Panc1 (cell line): ENCODE results near the gene OOSP3. TPM values are rescaled to one million over a fixed set of nuclear protein-coding genes. Genes with fewer than 3 reads are reported as not detected.

Experiments
- ATAC-seq: fragments of 200-7000 bp; cut with Tn5 transposase; 2 replicates; pipeline ENCODE4 v1.9.1; 2020; ENCODE audit warnings: mild to moderate bottlenecking, moderate library complexity
- BruUV-seq: library from RNA; stranded (reverse); fragments of 400-500 nt; replicated peaks from 2 replicates; lab custom pipeline; 2021; lab: Mats Ljungman, UMichigan
- CTCF ChIA-PET: fragments of 300-600 bp; sonication (Branson Sonifier 250); formaldehyde crosslinking; loops from one replicate; lab custom pipeline; 2022; ENCODE audit warnings: antibody characterized with exemption; lab: Charles Lee
- POLR2A ChIA-PET: fragments of 300-600 bp; sonication (Branson Sonifier 250); formaldehyde crosslinking; loops from one replicate; lab custom pipeline; 2022; ENCODE audit warnings: antibody characterized with exemption; lab: Charles Lee
- DNase-seq: peaks from one replicate; pipeline ENCODE4 v3.0.0-alpha.2; 2010; ENCODE audit warnings: low read depth, low spot score
- H3K27ac ChIP-seq: 2 replicates; pipeline ENCODE4 v1.5.1; 2011; ENCODE audit warnings: mild to moderate bottlenecking, low read length, inconsistent platforms
- H3K27me3 ChIP-seq: fragments of 200-500 bp; sonication (Bioruptor generic); 2 replicates; pipeline ENCODE4 v1.6.0; 2014; ENCODE audit warnings: low read length, inconsistent platforms; ENCODE audit not compliant: control insufficient read depth, insufficient read depth
- H3K36me3 ChIP-seq: fragments of 200-500 bp; sonication (Bioruptor generic); 2 replicates; pipeline ENCODE4 v1.5.1; 2014; ENCODE audit warnings: inconsistent platforms, mild to moderate bottlenecking, low read length, moderate library complexity; ENCODE audit not compliant: control insufficient read depth, insufficient read depth
- H3K4me1 ChIP-seq: 2 replicates; pipeline ENCODE4 v1.5.1; 2011; ENCODE audit warnings: inconsistent platforms, mild to moderate bottlenecking, low read length, moderate library complexity; ENCODE audit not compliant: control insufficient read depth, insufficient read depth
- H3K4me3 ChIP-seq, 2 experiments: 2 replicates each; pipeline ENCODE4 v1.5.1; 2011 to 2012; ENCODE audit warnings: low read depth in 2 of 2, low read length in 2 of 2, mild to moderate bottlenecking in 2 of 2, inconsistent platforms in 1 of 2, moderate library complexity in 1 of 2
- H3K9me3 ChIP-seq: fragments of 200-500 bp; sonication (Bioruptor generic); 2 replicates; pipeline ENCODE4 v1.5.1; 2014; ENCODE audit warnings: low read depth, mild to moderate bottlenecking, inconsistent platforms, low read length, moderate library complexity; ENCODE audit not compliant: control insufficient read depth, insufficient read depth
- CTCF ChIP-seq: fragments of 450-650 bp; IDR thresholded peaks from 2 replicates; pipeline ENCODE4 v1.5.1; 2017; ENCODE audit warnings: mild to moderate bottlenecking
- POLR2AphosphoS5 ChIP-seq: IDR thresholded peaks from 2 replicates; pipeline ENCODE4 v1.6.1; 2012; ENCODE audit warnings: mild to moderate bottlenecking, low read depth, low read length, moderate library complexity
- REST ChIP-seq, 2 experiments: IDR thresholded peaks; 2 replicates each; pipeline ENCODE4 v1.6.1; 2011 to 2012; ENCODE audit warnings: low read depth in 2 of 2, control low read depth in 1 of 2, low read length in 1 of 2, mild to moderate bottlenecking in 1 of 2, moderate library complexity in 1 of 2; ENCODE audit not compliant: insufficient read depth in 1 of 2
- SIN3A ChIP-seq: IDR thresholded peaks from 2 replicates; pipeline ENCODE4 v1.6.1; 2012; ENCODE audit warnings: low read depth, mild to moderate bottlenecking, low read length, moderate library complexity, borderline replicate concordance; ENCODE audit not compliant: insufficient read depth
- TCF7L2 ChIP-seq: IDR thresholded peaks from 2 replicates; pipeline ENCODE4 v1.6.1; 2011; ENCODE audit warnings: mild to moderate bottlenecking, low read depth, low read length, inconsistent platforms
- in situ Hi-C: cut with HindIII; loops from 2 replicates; pipeline ENCODE4 v1.10.0; 2016; ENCODE audit warnings: low sequenced_read_pairs, low pct_unique_long_range_greater_than_20kb
- intact Hi-C: fragments of 100-400 bp; cut with micrococcal nuclease; formaldehyde crosslinking; loops from one replicate; pipeline ENCODE4 v1.10.0; 2022; ENCODE audit not compliant: unreplicated experiment
- total RNA-seq: library from RNA; stranded (reverse); gene quantifications from one replicate; pipeline ENCODE4 v1.2.1, GENCODE V29; 2021; ENCODE audit not compliant: unreplicated experiment

OOSP3 gene
- total RNA-seq, 1 experiment from 2014 or later: not detected

- intact Hi-C loops: no loop called here
- CTCF ChIA-PET: interaction anchor here (0.7 kb wide), 1 partner anchor 22 kb away, joined by 4 read pairs; no protein-coding TSS in a partner anchor
- no TSS peak for BruUV-seq
These were observed 62.5 kb downstream of the OOSP3 start for GRCh38 chr11:59941091-59941490.

GRCh38 chr11:59943997-59944714 is 65.6 kb downstream of the OOSP3 start:
- intact Hi-C loops: no loop called here
- ChIA-PET CTCF (no interaction called here), POLR2A (no interaction called here)
- no peak overlapping the region for H3K27ac ChIP-seq
- H3K9me3 ChIP-seq: no peaks in the 10 kb centered on the region
- no peak for TF ChIP-seq SIN3A
- no peak for TF ChIP-seq POLR2AphosphoS5
- TF ChIP-seq CTCF: no peak
- no peak for TF ChIP-seq REST (IDR thresholded peaks at IDR 0.05; ENCODE audit: insufficient read depth in 1 of 2, low read depth in 2 of 2, low read length in 1 of 2)
- no peak for TF ChIP-seq TCF7L2
- in situ Hi-C loops: no loop called here
- no peaks in the 10 kb centered on the region for H3K36me3 ChIP-seq
- no peak overlapping the region for H3K4me3 ChIP-seq
- DNase-seq: no peak
- H3K4me1 ChIP-seq: no peaks in the 10 kb centered on the region
- no peak for ATAC-seq
- no peaks in the 10 kb centered on the region for H3K27me3 ChIP-seq
- no TSS peak for BruUV-seq

More at GRCh38 chr11:59941091-59941490, 62.5 kb downstream of the OOSP3 start:
- Histone ChIP-seq H3K4me3 (no peak overlapping the region), H3K4me1 (no peaks in the 10 kb centered on the region), H3K27ac (no peak overlapping the region), H3K36me3 (no peaks in the 10 kb centered on the region), H3K9me3 (no peaks in the 10 kb centered on the region), H3K27me3 (no peaks in the 10 kb centered on the region)
- in situ Hi-C loops: no loop called here
- POLR2A ChIA-PET: no interaction called here
- DNase-seq: no peak
- no peak for ATAC-seq
- TF ChIP-seq CTCF (no peak), SIN3A (no peak), POLR2AphosphoS5 (no peak), TCF7L2 (no peak)
